Measurements from ENCODE around the gene CD27. TPM values are rescaled to one million over a fixed set of nuclear protein-coding genes. Genes with fewer than 3 reads are reported as not detected.
"Not testable (repeated sequence)": the region's sequence is repeated elsewhere in the genome, so short reads cannot be mapped to it uniquely, and the experiment has no call there.

The CD27 gene
- total RNA-seq, 8 experiments from 2014 or later: 0.14 to 2.0 (median 0.37) TPM; not detected in 2

- 43 to 94% (median 88%) methylated on average over 3 to 6 of the region's 6 CpGs; no CpG with 5 or more reads in 1 of the 10 experiments for WGBS, 10 experiments
- in situ Hi-C loops (cut with MboI; ENCODE audit: low pct_unique_long_range_greater_than_20kb in 2 of 9, low sequenced_read_pairs in 9 of 9, unreplicated experiment in 9 of 9): no loop called here
- peaks cover 3 to 11% of the 10 kb centered on the region in 2 donors for H3K4me1 ChIP-seq (replicated peaks in 1 of 2)
- no peak for ATAC-seq (replicated peaks in 6 of 8)
- H3K4me3 ChIP-seq: peak overlapping the region in 2 of 5 donors; percentile 68 to 71
- no peak overlapping the region for H3K27ac ChIP-seq
Measured at GRCh38 chr12:6469092-6469491, 24.3 kb downstream of the CD27 start.

- 4 to 60% (median 25%) methylated on average over 1 to 5 of the region's 16 CpGs; no CpG with 5 or more reads in 3 of the 10 experiments for WGBS, 10 experiments
- Histone ChIP-seq H3K4me3 (peak overlapping the region; percentile 56 to 71 (median 62)), H3K4me1 (replicated peaks in 1 of 2) (peaks cover 3 to 11% of the 10 kb centered on the region in 2 donors), H3K27ac (peak overlapping the region; percentile 23 to 30)
- in situ Hi-C loops (cut with MboI; ENCODE audit: low pct_unique_long_range_greater_than_20kb in 2 of 9, low sequenced_read_pairs in 9 of 9, unreplicated experiment in 9 of 9): no loop called here
- no peak for ATAC-seq (replicated peaks in 6 of 8)
Measured at GRCh38 chr12:6469609-6470374, 25.0 kb downstream of the CD27 start.

- in situ Hi-C loops (cut with MboI; ENCODE audit: low pct_unique_long_range_greater_than_20kb in 2 of 9, low sequenced_read_pairs in 9 of 9, unreplicated experiment in 9 of 9): no loop called here
- 0% methylated on average over 4 to 10 of the region's 69 CpGs; no CpG with 5 or more reads in 5 of the 10 experiments for WGBS, 10 experiments
- H3K27ac ChIP-seq: peak within 1 kb of the TSS; percentile 51 to 68
Measured at GRCh38 chr12:6470375-6471163, 25.8 kb downstream of the CD27 start, which contains the start of gene VAMP1. VAMP1 (minus strand) TSS chr12:6470677; CDS start chr12:6470531, 146 bp downstream.

GRCh38 chr12:6471989-6472360 is 27.2 kb downstream of the CD27 start:
- H3K4me1 ChIP-seq (replicated peaks in 1 of 2): peaks cover 3 to 11% of the 10 kb centered on the region in 2 donors
- ATAC-seq (replicated peaks in 6 of 8): no peak
- no peak overlapping the region for H3K4me3 ChIP-seq
- no peak overlapping the region for H3K27ac ChIP-seq
- in situ Hi-C loops (cut with MboI; ENCODE audit: low pct_unique_long_range_greater_than_20kb in 2 of 9, low sequenced_read_pairs in 9 of 9, unreplicated experiment in 9 of 9): no loop called here
- 10 to 100% (median 40%) methylated on average over 1 of the region's 1 CpG; no CpG with 5 or more reads in 3 of the 10 experiments for WGBS, 10 experiments

More at GRCh38 chr12:6470375-6471163, 25.8 kb downstream of the CD27 start, which contains the start of gene VAMP1:
- peak; percentile 89 to 94 (median 93) for ATAC-seq (replicated peaks in 6 of 8)
- Histone ChIP-seq H3K4me3 (peak within 1 kb of the TSS; percentile 56 to 71 (median 62)), H3K4me1 (replicated peaks in 1 of 2) (peaks cover 3 to 11% of the 10 kb centered on the region in 2 donors)

GRCh38 chr12:6472491-6472890 is 27.7 kb downstream of the CD27 start:
- WGBS, 10 experiments: 48 to 100% (median 84%) methylated on average over 4 to 11 of the region's 11 CpGs; no CpG with 5 or more reads in 2 of the 10 experiments
- Histone ChIP-seq H3K4me1 (replicated peaks in 1 of 2) (peaks cover 3 to 11% of the 10 kb centered on the region in 2 donors), H3K27ac (no peak overlapping the region), H3K4me3 (no peak overlapping the region)
- no peak for ATAC-seq (replicated peaks in 6 of 8)
- in situ Hi-C loops (cut with MboI; ENCODE audit: low pct_unique_long_range_greater_than_20kb in 2 of 9, low sequenced_read_pairs in 9 of 9, unreplicated experiment in 9 of 9): no loop called here

GRCh38 chr12:6475233-6475975 is 30.6 kb downstream of the CD27 start:
- in situ Hi-C loops (cut with MboI; ENCODE audit: low pct_unique_long_range_greater_than_20kb in 2 of 9, low sequenced_read_pairs in 9 of 9, unreplicated experiment in 9 of 9); ATAC-seq (replicated peaks in 6 of 8); H3K4me3 ChIP-seq; H3K27ac ChIP-seq; H3K4me1 ChIP-seq (replicated peaks in 1 of 2): not testable (repeated sequence)
- WGBS, 10 experiments: no CpG with 5 or more reads among the region's 48 CpGs

- no peak for ATAC-seq (replicated peaks in 6 of 8)
- WGBS, 10 experiments: 4 to 91% (median 61%) methylated on average over 1 to 3 of the region's 3 CpGs
- H3K4me1 ChIP-seq (replicated peaks in 1 of 2): peaks cover under 1% of the 10 kb centered on the region in 2 donors
- no peak overlapping the region for H3K4me3 ChIP-seq
- H3K27ac ChIP-seq: no peak overlapping the region
- in situ Hi-C loops (cut with MboI; ENCODE audit: low pct_unique_long_range_greater_than_20kb in 2 of 9, low sequenced_read_pairs in 9 of 9, unreplicated experiment in 9 of 9): no loop called here
Measured at GRCh38 chr12:6476489-6476888, 31.7 kb downstream of the CD27 start.

GRCh38 chr12:6477601-6478377 is 33.0 kb downstream of the CD27 start:
- in situ Hi-C loops (cut with MboI; ENCODE audit: low pct_unique_long_range_greater_than_20kb in 2 of 9, low sequenced_read_pairs in 9 of 9, unreplicated experiment in 9 of 9); H3K4me1 ChIP-seq (replicated peaks in 1 of 2); H3K27ac ChIP-seq; H3K4me3 ChIP-seq; ATAC-seq (replicated peaks in 6 of 8): not testable (repeated sequence)
- WGBS, 10 experiments: 68 to 100% (median 93%) methylated on average over 2 to 6 of the region's 37 CpGs; no CpG with 5 or more reads in 4 of the 10 experiments

- H3K4me3 ChIP-seq: no peak overlapping the region
- in situ Hi-C loops (cut with MboI; ENCODE audit: low pct_unique_long_range_greater_than_20kb in 2 of 9, low sequenced_read_pairs in 9 of 9, unreplicated experiment in 9 of 9): no loop called here
- H3K27ac ChIP-seq: no peak overlapping the region
- no peaks in the 10 kb centered on the region for H3K4me1 ChIP-seq (replicated peaks in 1 of 2)
- WGBS, 10 experiments: 26 to 100% (median 91%) methylated on average over 4 to 5 of the region's 20 CpGs; no CpG with 5 or more reads in 7 of the 10 experiments
- ATAC-seq (replicated peaks in 6 of 8): peak in 1 of 8 experiments; percentile 99
Measured at GRCh38 chr12:6478416-6478815, 33.7 kb downstream of the CD27 start.

- in situ Hi-C loops (cut with MboI; ENCODE audit: low pct_unique_long_range_greater_than_20kb in 2 of 9, low sequenced_read_pairs in 9 of 9, unreplicated experiment in 9 of 9): no loop called here
- no peak overlapping the region for H3K27ac ChIP-seq
- no peak overlapping the region for H3K4me3 ChIP-seq
- H3K4me1 ChIP-seq (replicated peaks in 1 of 2): peaks cover 5% of the 10 kb centered on the region in 2 donors
- ATAC-seq (replicated peaks in 6 of 8): no peak
- WGBS, 10 experiments: 55 to 100% (median 83%) methylated on average over 1 of the region's 1 CpG; no CpG with 5 or more reads in 3 of the 10 experiments
Measured at GRCh38 chr12:6488240-6488639, 43.5 kb downstream of the CD27 start.

GRCh38 chr12:6489449-6489848 is 44.7 kb downstream of the CD27 start:
- Histone ChIP-seq H3K4me1 (replicated peaks in 1 of 2) (peaks cover 5 to 7% of the 10 kb centered on the region in 2 donors), H3K4me3 (no peak overlapping the region), H3K27ac (no peak overlapping the region)
- in situ Hi-C loops (cut with MboI; ENCODE audit: low pct_unique_long_range_greater_than_20kb in 2 of 9, low sequenced_read_pairs in 9 of 9, unreplicated experiment in 9 of 9): no loop called here
- no peak for ATAC-seq (replicated peaks in 6 of 8)
- 33 to 86% (median 57%) methylated on average over 1 to 4 of the region's 4 CpGs; no CpG with 5 or more reads in 1 of the 10 experiments for WGBS, 10 experiments

- WGBS, 10 experiments: 100% methylated on average over 1 of the region's 1 CpG; no CpG with 5 or more reads in 5 of the 10 experiments
- ATAC-seq (replicated peaks in 6 of 8); in situ Hi-C loops (cut with MboI; ENCODE audit: low pct_unique_long_range_greater_than_20kb in 2 of 9, low sequenced_read_pairs in 9 of 9, unreplicated experiment in 9 of 9): not testable (repeated sequence)
Measured at GRCh38 chr12:6490673-6491072, 45.9 kb downstream of the CD27 start.

More at GRCh38 chr12:6490673-6491072, 45.9 kb downstream of the CD27 start:
- H3K4me3 ChIP-seq, H3K27ac ChIP-seq: not testable (repeated sequence)
- peaks cover 11 to 19% of the 10 kb centered on the region in 2 donors for H3K4me1 ChIP-seq (replicated peaks in 1 of 2)
